Sigmoid colon (tissue), 7 donors: Measurements from ENCODE around the gene GRXCR2. TPM values are rescaled to one million over a fixed set of nuclear protein-coding genes. Genes with fewer than 3 reads are reported as not detected.

Source experiments
- DNase-seq: peaks from one replicate; pipeline ENCODE4 v3.0.0-alpha.2; 2019
- H3K27ac ChIP-seq, 4 donors: fragments of 200-600 bp; sonication (generic); one replicate each; pipeline ENCODE4 v1.5.1; 2016 to 2019; ENCODE audit warnings: mild to moderate bottlenecking in 1 of 4
- H3K27me3 ChIP-seq, 3 donors: fragments of 200-600 bp; sonication (generic); one replicate each; pipeline ENCODE4 v1.5.1; 2019; ENCODE audit warnings: mild to moderate bottlenecking in 1 of 3
- H3K36me3 ChIP-seq, 4 donors: fragments of 200-600 bp; sonication (generic); one replicate each; pipeline ENCODE4 v1.5.1; 2016 to 2019
- H3K4me1 ChIP-seq, 4 donors: fragments of 200-600 bp; sonication (generic); one replicate each; pipeline ENCODE4 v1.5.1; 2017 to 2019
- H3K4me3 ChIP-seq, 4 donors: fragments of 200-600 bp; sonication (generic); one replicate each; pipeline ENCODE4 v1.5.1; 2017 to 2019; ENCODE audit warnings: mild to moderate bottlenecking in 2 of 4, moderate library complexity in 1 of 4
- H3K9me3 ChIP-seq, 4 donors: fragments of 200-600 bp in 3 of 4; sonication (generic) in 3 of 4; one replicate each; pipeline versions ENCODE4 v1.5.1 to v1.6.1; 2013 to 2019
- CTCF ChIP-seq, 4 experiments: fragments of 450-650 bp in 3 of 4; fragments of 200-600 bp in 1 of 4; IDR thresholded peaks; one replicate each; pipeline ENCODE4 v1.5.1; 2016 to 2019; ENCODE audit warnings: antibody characterized with exemption in 4 of 4, mild to moderate bottlenecking in 3 of 4, moderate library complexity in 2 of 4
- EP300 ChIP-seq, 4 donors: sonication (generic); formaldehyde crosslinking; IDR thresholded peaks; one replicate each; pipeline ENCODE4 v1.6.1; 2017; ENCODE audit warnings: antibody characterized with exemption in 4 of 4
- POLR2A ChIP-seq, 2 donors: fragments of 450-650 bp; IDR thresholded peaks; one replicate each; pipeline ENCODE4 v1.6.1; 2016; ENCODE audit warnings: antibody characterized with exemption in 2 of 2, mild to moderate bottlenecking in 2 of 2, moderate library complexity in 2 of 2
- POLR2AphosphoS5 ChIP-seq, 4 donors: sonication (generic); formaldehyde crosslinking; IDR thresholded peaks; one replicate each; pipeline ENCODE4 v1.6.1; 2017; ENCODE audit warnings: antibody characterized with exemption in 4 of 4
- WGBS, 2 donors: extraction: QIAGEN DNeasy Blood & Tissue Kit; methylation state at CpG; one replicate each; pipeline ENCODE4 v1.1.7; 2013; 5-methylcytosine and 5-hydroxymethylcytosine counted together
- intact Hi-C: fragments of 100-400 bp; cut with DNase I; formaldehyde crosslinking; loops from one replicate; pipeline ENCODE4 v1.15.1; 2023
- polyA plus RNA-seq, 3 donors: library from polyadenylated mRNA; stranded (reverse); fragments of 200-250 nt; gene quantifications; one replicate each; pipeline ENCODE4 v1.2.3, GENCODE V29; 2013
- total RNA-seq, 4 donors: library from RNA; depleted of rRNA; stranded (reverse); fragments of >200 nt; gene quantifications; one replicate each; pipeline ENCODE4 v1.1.0, GENCODE V29; 2016
- donor health status: healthy with polysubstance abuse.
- donor health status: Bipolar disorder and iron deficiency.
- donor health status: healthy.

GRXCR2 gene
- total and polyA plus RNA-seq, 7 donors = not detected

GRCh38 chr5:145833631-145834200, 39.1 kb downstream of the GRXCR2 start:
- H3K27ac ChIP-seq = no peak overlapping the region
- no peak overlapping the region for H3K4me3 ChIP-seq
- H3K27me3 ChIP-seq = no peaks in the 10 kb centered on the region
- TF ChIP-seq EP300 (IDR thresholded peaks at IDR 0.05) (no peak), POLR2A (IDR thresholded peaks at IDR 0.05) (no peak), POLR2AphosphoS5 (IDR thresholded peaks at IDR 0.05) (no peak), CTCF (IDR thresholded peaks at IDR 0.05) (no peak)
- H3K4me1 ChIP-seq = peaks cover 0 to 36% (median 29%) of the 10 kb centered on the region in 4 donors
- no peaks in the 10 kb centered on the region for H3K36me3 ChIP-seq
- intact Hi-C loops = loop anchor here (5.0 kb wide), 2 partner anchors 151 to 1631 kb away; no protein-coding TSS in a partner anchor
- 24 to 71% methylated on average over 10 of the region's 10 CpGs for WGBS, 2 donors
- DNase-seq = no peak
- no peaks in the 10 kb centered on the region for H3K9me3 ChIP-seq

- Histone ChIP-seq H3K27me3 (no peaks in the 10 kb centered on the region), H3K36me3 (no peaks in the 10 kb centered on the region), H3K4me1 (peaks cover 0 to 29% (median 22%) of the 10 kb centered on the region in 4 donors), H3K27ac (peak overlapping the region in 2 of 4 donors; percentile 24 to 44), H3K4me3 (no peak overlapping the region), H3K9me3 (no peaks in the 10 kb centered on the region)
- intact Hi-C loops = loop anchor here (5.0 kb wide), 2 partner anchors 148 to 1628 kb away; no protein-coding TSS in a partner anchor
- TF ChIP-seq POLR2AphosphoS5 (IDR thresholded peaks at IDR 0.05) (no peak), POLR2A (IDR thresholded peaks at IDR 0.05) (no peak), EP300 (IDR thresholded peaks at IDR 0.05) (no peak), CTCF (IDR thresholded peaks at IDR 0.05) (no peak)
- 11 to 37% methylated on average over 1 of the region's 1 CpG for WGBS, 2 donors
- DNase-seq = no peak
These were observed 42.2 kb downstream of the GRXCR2 start for GRCh38 chr5:145830594-145830993.

- intact Hi-C loops = loop anchor here (5.0 kb wide), 2 partner anchors 148 to 1628 kb away; no protein-coding TSS in a partner anchor
These were observed 43.0 kb downstream of the GRXCR2 start for GRCh38 chr5:145829708-145830361.

GRCh38 chr5:145826895-145827674, 45.7 kb downstream of the GRXCR2 start:
- no peak for DNase-seq
- intact Hi-C loops = no loop called here
- Histone ChIP-seq H3K36me3 (no peaks in the 10 kb centered on the region), H3K27ac (no peak overlapping the region), H3K9me3 (no peaks in the 10 kb centered on the region), H3K4me3 (no peak overlapping the region), H3K27me3 (no peaks in the 10 kb centered on the region), H3K4me1 (peaks cover 0 to 20% (median 11%) of the 10 kb centered on the region in 4 donors)
- WGBS, 2 donors = 51 to 78% methylated on average over 8 of the region's 8 CpGs
- TF ChIP-seq POLR2A (IDR thresholded peaks at IDR 0.05) = no peak
- no peak for TF ChIP-seq POLR2AphosphoS5 (IDR thresholded peaks at IDR 0.05)
- no peak for TF ChIP-seq EP300 (IDR thresholded peaks at IDR 0.05)

More at GRCh38 chr5:145829708-145830361, 43.0 kb downstream of the GRXCR2 start:
- H3K36me3 ChIP-seq = no peaks in the 10 kb centered on the region
- no peak for DNase-seq
- peaks cover 0 to 28% (median 20%) of the 10 kb centered on the region in 4 donors for H3K4me1 ChIP-seq
- no peaks in the 10 kb centered on the region for H3K27me3 ChIP-seq
- peak overlapping the region in 1 of 4 donors; percentile 44 for H3K27ac ChIP-seq
- no peaks in the 10 kb centered on the region for H3K9me3 ChIP-seq
- no peak for TF ChIP-seq EP300 (IDR thresholded peaks at IDR 0.05)
- no peak for TF ChIP-seq CTCF (IDR thresholded peaks at IDR 0.05)
- TF ChIP-seq POLR2AphosphoS5 (IDR thresholded peaks at IDR 0.05) = no peak
- TF ChIP-seq POLR2A (IDR thresholded peaks at IDR 0.05) = no peak
- H3K4me3 ChIP-seq = no peak overlapping the region

GRCh38 chr5:145825751-145826180, 47.0 kb downstream of the GRXCR2 start:
- no peaks in the 10 kb centered on the region for H3K27me3 ChIP-seq
- H3K9me3 ChIP-seq = no peaks in the 10 kb centered on the region
- H3K4me1 ChIP-seq = peaks cover 0 to 11% (median 5%) of the 10 kb centered on the region in 4 donors
- H3K36me3 ChIP-seq = no peaks in the 10 kb centered on the region
- 64 to 68% methylated on average over 3 of the region's 3 CpGs for WGBS, 2 donors
- TF ChIP-seq CTCF (IDR thresholded peaks at IDR 0.05) (peak; percentile 46 to 66 (median 61)), EP300 (IDR thresholded peaks at IDR 0.05) (no peak)
- intact Hi-C loops = no loop called here
- DNase-seq = no peak
- H3K27ac ChIP-seq = no peak overlapping the region
- H3K4me3 ChIP-seq = no peak overlapping the region
